Glomerular visceral epithelial cell (primary cell): Measurements from ENCODE around the gene DHRS9.
"Not testable (repeated sequence)": the region's sequence is repeated elsewhere in the genome, so short reads cannot be mapped to it uniquely, and the experiment has no call there.

Experiments
- DNase-seq: peaks from one replicate; pipeline ENCODE4 v3.0.0-alpha.2; 2016; ENCODE audit errors: extremely low spot score

DHRS9 gene

GRCh38 chr2:169069341-169069740 lies at the start of gene DHRS9:
DHRS9 (plus strand) TSS chr2:169069563; CDS start chr2:169081582, 12,019 bp downstream.
- peak; percentile 83 for DNase-seq

- no peak for DNase-seq
Observed at GRCh38 chr2:169023161-169023560, 46.2 kb upstream of the DHRS9 start.

GRCh38 chr2:169026056-169026455 lies 43.3 kb upstream of the DHRS9 start:
- no peak for DNase-seq

- DNase-seq = no peak
Observed at GRCh38 chr2:169027234-169027633, 42.1 kb upstream of the DHRS9 start.

DNA sequence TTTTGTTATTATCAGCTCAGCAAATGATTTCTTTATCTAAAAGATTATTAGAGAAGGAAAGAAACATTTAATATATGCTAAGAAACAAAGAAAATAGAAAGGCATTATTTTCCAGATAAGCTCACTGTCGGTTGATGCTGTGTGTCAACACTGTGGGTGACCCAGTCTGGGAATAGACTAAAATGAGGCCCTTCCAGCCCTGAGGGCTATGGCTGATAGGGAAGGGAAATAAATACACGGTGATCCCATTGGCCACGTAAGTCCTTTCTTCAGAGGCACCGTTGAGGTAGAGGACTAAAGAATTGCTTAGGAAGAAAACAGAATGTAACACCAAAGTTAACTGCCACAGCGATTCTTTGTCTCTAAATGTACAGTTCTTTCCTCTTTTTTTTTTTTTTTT lies 40.0 kb upstream of the DHRS9 start:
- no peak for DNase-seq

- no peak for DNase-seq
Observed at GRCh38 chr2:169031202-169031601, 38.2 kb upstream of the DHRS9 start, which contains the start of gene ABCB11. ABCB11 (minus strand) TSS chr2:169031324; CDS start chr2:169018125, 13,199 bp downstream.

- no peak for DNase-seq
Observed at GRCh38 chr2:169034256-169034655, 35.1 kb upstream of the DHRS9 start.

- DNase-seq = no peak
Observed at GRCh38 chr2:169034984-169035544, 34.3 kb upstream of the DHRS9 start.

- DNase-seq = no peak
Observed at GRCh38 chr2:169035887-169036286, 33.5 kb upstream of the DHRS9 start.

- DNase-seq = no peak
Observed at GRCh38 chr2:169036736-169037440, 32.5 kb upstream of the DHRS9 start.

DNA sequence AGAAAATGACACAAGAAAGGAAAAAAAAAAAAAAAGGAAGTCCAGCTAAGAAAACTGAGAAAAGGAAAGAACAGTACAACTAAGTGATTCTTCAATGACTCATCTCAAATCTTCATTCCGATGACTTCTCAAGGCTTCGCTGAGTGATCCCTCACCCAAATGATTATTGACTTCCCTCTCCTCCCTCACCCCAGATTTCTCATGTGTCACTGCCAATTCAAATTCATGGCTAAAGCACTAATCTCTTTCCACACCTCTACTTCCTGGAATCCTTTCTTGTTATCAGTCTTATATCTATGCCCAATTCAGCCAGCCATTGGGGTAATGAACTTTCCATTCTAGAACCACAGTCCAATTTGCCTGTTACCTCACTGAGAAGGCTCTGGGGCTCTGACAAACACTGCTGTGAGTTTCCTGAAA lies 31.0 kb upstream of the DHRS9 start:
- peak; percentile 52 for DNase-seq

DNA sequence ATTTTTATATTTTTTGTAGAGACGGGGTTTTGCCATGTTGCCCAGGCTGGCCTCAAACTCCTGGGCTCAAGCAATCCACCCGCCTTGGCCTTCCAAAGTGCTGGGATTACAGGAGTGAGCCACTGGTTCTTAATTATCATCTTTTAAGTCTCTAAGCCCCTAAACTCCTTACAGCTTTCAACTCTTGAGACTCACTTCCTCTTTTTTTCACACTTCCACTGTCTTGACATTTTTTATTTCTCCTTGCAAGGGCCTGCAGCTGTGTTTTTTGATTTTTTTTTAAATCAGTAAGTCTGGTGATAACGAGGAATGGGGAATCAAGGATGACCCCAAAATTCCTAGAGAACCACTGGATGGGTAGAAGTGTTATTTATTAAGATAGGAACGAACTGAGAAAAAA lies 29.7 kb upstream of the DHRS9 start:
- no peak for DNase-seq

GRCh38 chr2:169041594-169041993 lies 27.8 kb upstream of the DHRS9 start:
- DNase-seq = no peak

DNA sequence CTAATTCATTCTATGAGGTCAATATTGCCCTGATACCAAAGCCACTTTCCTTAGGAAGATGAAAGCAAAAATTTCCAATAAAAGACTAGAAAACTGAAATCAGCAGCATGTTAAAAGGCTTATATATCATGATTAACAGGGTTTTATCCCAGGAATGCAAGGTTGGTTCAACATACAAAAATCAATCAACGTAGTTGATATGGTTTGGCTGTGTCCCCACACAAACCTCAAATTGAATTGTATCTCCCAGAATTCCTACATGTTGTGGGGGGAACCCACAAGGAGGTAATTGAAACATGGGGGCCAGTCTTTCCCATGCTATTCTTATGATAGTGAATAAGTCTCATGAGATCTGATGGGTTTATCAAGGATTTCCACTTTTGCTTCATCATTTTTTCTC lies 26.5 kb upstream of the DHRS9 start:
- no peak for DNase-seq

DNA sequence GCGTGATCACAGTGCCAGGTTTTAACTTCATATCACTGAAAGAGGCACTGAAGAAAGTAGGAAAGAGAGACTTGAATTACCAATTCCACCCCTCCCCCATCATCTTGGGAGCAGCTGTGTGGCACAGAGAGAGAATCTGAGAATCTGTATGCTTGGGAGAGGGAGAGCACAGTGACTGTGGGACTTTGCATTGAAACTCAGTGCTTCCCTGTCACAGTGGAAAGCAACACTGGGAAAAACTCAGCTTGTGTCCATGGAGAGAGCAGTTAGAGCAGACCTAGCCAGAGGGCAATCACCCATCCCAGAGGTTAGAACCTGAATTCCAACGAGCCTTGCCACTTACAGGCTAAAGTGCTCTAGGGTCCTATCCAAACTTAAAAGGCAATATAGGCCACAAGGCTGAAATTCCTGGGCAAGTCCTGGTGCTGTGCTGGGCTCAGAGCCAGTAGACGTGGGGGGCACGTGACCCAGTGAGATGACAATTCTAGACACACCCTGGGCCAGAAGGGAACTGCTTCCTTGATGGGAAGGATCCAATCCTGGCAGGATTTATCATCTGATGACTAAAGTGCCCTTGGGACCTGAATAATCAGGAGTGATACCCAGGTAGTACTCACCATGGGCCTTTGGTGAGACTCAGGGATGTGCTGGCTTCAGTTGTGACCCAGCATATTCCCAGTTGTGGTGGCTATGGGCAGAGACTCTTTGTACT lies 22.8 kb upstream of the DHRS9 start:
- DNase-seq = no peak

- DNase-seq = no peak
Observed at GRCh38 chr2:169047256-169048250, 21.8 kb upstream of the DHRS9 start.

DNA sequence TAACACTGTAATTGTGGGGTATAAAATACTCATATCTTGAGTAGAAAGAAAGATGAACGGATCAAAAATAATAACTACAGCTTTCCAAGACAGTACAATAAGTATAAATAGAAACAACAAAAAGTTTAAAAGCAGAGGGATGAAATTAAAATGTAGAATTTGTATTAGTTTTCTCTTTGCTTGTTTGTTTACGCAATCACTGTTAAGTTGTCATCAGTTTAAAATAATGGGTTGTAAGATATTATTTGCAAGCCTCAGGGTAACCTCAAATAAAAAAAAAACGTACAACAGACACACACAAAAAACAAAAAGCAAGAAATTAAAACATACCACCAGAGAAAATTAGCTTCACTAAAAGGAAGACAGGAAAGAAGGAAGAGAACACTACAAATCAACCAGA lies 20.2 kb upstream of the DHRS9 start:
- no peak for DNase-seq

DNA sequence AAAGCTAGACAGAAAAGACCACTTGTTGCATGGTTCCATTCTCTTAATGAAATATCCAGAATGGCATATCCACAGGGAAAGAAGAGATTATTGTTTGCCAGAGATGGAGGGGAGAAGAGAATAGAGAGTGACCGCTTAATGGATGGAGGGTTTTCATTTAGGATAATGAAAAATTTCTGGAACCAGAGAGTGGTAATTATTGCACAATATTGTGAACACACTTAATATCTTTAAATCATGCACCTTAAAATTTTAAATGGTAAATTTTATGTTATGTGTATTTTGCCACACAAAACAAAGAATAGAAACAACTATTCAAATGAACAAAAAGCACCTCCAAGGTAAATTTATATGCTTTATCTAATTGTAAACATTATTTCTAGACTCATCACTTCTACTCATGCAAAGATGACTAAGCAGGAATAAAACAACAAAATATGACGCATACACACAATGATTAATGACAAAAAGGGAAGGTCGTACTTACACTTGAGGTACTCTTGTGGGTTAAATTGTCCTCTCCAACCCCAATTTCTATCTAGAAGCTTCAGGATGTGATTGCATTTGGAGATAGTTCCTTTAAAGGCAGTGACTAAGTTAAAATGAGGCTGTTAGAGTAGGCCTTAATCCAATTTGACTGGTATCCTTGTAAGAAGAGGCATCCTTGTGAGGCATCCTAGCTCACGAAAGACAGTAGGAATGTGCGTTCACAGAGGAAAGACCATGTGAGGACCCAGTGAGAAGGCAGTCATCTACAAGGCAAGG lies 18.7 kb upstream of the DHRS9 start:
- DNase-seq = no peak

GRCh38 chr2:169054575-169054974 lies 14.8 kb upstream of the DHRS9 start:
- not testable (repeated sequence) for DNase-seq

DNA sequence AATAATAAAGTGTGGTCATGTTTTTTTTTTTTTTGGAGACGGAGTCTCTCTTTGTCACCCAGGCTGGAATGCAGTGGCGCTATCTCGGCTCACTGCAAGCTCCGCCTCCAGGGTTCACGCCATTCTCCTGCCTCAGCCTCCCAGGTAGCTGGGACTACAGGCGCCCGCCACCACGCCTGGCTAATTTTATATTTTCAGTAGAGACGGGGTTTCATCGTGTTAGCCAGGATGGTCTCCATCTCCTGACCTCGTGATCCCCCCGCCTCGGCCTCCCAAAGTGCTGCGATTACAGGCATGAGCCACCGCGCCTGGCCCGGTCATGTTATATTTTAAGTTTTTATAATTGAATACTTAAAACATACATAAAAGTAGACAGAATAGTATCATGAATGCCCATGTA lies 5.2 kb upstream of the DHRS9 start:
- DNase-seq = not testable (repeated sequence)

DNA sequence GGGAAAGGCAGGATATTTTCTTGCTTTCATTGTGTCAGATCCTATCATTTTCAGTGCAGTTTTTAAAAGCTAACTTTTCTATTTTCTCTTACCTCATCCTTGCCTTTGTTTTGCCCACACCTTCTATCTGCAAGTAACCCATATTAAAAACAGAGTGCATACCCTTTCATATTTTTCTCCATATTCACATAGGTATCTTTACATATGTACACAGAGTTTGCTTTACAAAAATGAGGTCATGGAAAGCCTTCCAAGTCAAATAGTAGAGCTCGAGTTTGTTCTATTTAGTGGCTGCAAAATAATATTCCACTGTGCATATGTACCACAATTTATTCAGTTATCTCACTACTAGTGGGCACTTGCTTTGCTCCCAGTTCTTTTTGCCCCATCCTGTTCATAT lies 3.9 kb upstream of the DHRS9 start:
- DNase-seq = no peak
